HG03521 (cell line): Measurements from ENCODE around the gene ABHD12B.
"Not testable (repeated sequence)": the region's sequence is repeated elsewhere in the genome, so short reads cannot be mapped to it uniquely, and the experiment has no call there.

Source experiments
- ATAC-seq: cut with Tn5 transposase; IDR thresholded peaks from one replicate; pipeline ENCODE4 v1.9.1; 2021; ENCODE audit warnings: mild to moderate bottlenecking, moderate library complexity; ENCODE audit not compliant: unreplicated experiment

ABHD12B gene

GRCh38 chr14:50932592-50933495, 61.0 kb downstream of the ABHD12B start:
- ATAC-seq = no peak

GRCh38 chr14:50935126-50936015, 63.5 kb downstream of the ABHD12B start:
- ATAC-seq = no peak

GRCh38 chr14:50936016-50936340, 64.1 kb downstream of the ABHD12B start:
- no peak for ATAC-seq

GRCh38 chr14:50936882-50937281, 65.0 kb downstream of the ABHD12B start:
- ATAC-seq = no peak

GRCh38 chr14:50937325-50937724, 65.5 kb downstream of the ABHD12B start:
- ATAC-seq = no peak

GRCh38 chr14:50937800-50938199, 65.9 kb downstream of the ABHD12B start:
- no peak for ATAC-seq

GRCh38 chr14:50941151-50941550, 69.3 kb downstream of the ABHD12B start:
- no peak for ATAC-seq

GRCh38 chr14:50941638-50942037, 69.8 kb downstream of the ABHD12B start:
- not testable (repeated sequence) for ATAC-seq

GRCh38 chr14:50943261-50943942, 71.5 kb downstream of the ABHD12B start:
- ATAC-seq = no peak

- ATAC-seq = peak; percentile 53
These were observed 72.2 kb downstream of the ABHD12B start, which contains the start of gene PYGL for GRCh38 chr14:50943943-50944646. PYGL (minus strand) TSS chr14:50944483; CDS start chr14:50944403, 80 bp downstream.

- ATAC-seq = no peak
These were observed 73.0 kb downstream of the ABHD12B start for GRCh38 chr14:50944647-50945413.

GRCh38 chr14:50946234-50946935, 74.5 kb downstream of the ABHD12B start:
- ATAC-seq = no peak

GRCh38 chr14:50947446-50947845, 75.6 kb downstream of the ABHD12B start:
- ATAC-seq = no peak

- no peak for ATAC-seq
These were observed 76.4 kb downstream of the ABHD12B start for GRCh38 chr14:50948205-50948604.

GRCh38 chr14:50951032-50951431, 79.2 kb downstream of the ABHD12B start:
- no peak for ATAC-seq

- no peak for ATAC-seq
These were observed 81.6 kb downstream of the ABHD12B start for GRCh38 chr14:50953502-50953901.
